HG02759 (cell line): ENCODE results near the gene RIPK4.
"Not testable (repeated sequence)": the region's sequence is repeated elsewhere in the genome, so short reads cannot be mapped to it uniquely, and the experiment has no call there.

ENCODE experiments used
- ATAC-seq: cut with Tn5 transposase; IDR thresholded peaks from one replicate; pipeline ENCODE4 v1.9.1; 2021; ENCODE audit warnings: mild to moderate bottlenecking, moderate library complexity; ENCODE audit not compliant: unreplicated experiment

The RIPK4 gene

GRCh38 chr21:41740604-41741252, 26.1 kb downstream of the RIPK4 start:
- no peak for ATAC-seq

GRCh38 chr21:41739936-41740335, 26.9 kb downstream of the RIPK4 start:
- no peak for ATAC-seq

DNA sequence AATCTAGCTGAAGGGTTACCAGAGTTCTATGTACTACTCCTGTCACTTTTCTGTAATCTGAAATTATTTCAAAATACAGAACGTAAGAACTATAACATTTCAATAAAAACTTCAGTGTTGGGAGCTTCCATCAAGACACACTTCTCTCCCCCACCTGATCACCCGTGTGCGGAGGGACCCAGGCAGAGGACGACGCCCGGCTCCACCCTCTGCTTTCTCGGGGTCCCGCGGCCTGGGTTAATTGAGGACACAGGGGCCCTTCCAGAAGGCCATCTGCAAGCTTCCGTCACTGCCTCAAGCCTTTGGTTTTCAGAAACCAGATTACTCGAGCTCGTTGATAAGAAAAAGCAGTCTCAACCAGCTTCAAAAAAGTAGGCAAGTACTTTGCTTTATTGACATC, 27.8 kb downstream of the RIPK4 start:
- no peak for ATAC-seq

GRCh38 chr21:41737651-41738324, 29.1 kb downstream of the RIPK4 start:
- ATAC-seq, result no peak

DNA sequence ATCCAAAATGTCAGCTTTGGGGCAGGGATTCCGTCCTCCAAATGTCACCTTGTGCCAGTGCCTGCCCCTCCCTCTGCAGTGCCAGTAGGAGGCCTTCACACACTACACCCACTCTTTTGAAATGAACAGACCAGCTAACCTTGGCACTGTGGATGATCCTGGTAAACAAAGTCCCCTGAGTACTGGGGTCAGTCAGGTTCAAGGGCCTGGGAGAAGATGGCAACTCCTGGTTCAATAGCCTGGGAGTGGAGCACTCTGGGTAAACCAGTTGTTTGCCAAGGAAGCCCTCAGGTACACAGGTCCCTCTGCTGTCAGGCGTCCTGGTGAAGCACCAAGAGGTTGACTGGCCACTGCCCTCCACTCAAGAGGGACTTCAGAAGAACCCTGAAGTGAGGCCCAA, 30.4 kb downstream of the RIPK4 start:
- no peak for ATAC-seq

DNA sequence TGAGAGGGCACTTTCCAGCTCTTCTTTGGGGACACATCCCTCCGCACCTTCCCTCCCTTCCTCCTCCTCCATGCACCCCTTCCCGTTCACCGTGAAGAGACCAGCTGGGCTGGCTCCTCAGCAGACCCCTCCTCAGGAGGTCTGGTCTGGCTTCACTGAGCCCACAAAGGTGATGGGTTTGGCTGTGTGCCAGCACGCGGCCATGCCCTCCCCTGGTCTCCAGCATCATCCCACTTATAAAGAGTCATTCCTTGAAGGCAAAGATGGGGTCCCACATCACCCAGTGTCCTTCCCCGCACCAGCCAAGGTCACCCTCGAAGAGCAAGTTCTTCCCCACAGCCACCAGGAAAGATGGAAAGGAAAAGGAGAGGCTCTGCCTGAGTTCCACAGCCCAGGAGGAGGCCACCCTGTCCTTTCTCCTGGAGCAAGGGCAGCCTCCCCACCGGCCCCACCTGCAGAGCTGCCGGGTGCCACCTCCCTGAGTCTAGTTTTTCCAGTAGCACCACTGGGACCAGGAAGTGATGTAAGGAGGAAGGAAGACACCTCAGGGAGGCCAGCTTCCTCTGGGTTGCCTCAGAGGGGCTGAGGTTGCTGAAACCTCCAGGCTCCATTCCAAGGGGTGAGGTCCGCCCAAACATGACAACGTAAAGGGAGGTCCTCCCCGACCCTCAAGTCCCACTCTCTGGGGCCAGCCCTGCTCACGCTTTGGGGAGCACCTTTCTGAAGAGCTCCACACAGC, 32.7 kb downstream of the RIPK4 start:
- ATAC-seq, result no peak

GRCh38 chr21:41731081-41731480, 35.8 kb downstream of the RIPK4 start:
- no peak for ATAC-seq

DNA sequence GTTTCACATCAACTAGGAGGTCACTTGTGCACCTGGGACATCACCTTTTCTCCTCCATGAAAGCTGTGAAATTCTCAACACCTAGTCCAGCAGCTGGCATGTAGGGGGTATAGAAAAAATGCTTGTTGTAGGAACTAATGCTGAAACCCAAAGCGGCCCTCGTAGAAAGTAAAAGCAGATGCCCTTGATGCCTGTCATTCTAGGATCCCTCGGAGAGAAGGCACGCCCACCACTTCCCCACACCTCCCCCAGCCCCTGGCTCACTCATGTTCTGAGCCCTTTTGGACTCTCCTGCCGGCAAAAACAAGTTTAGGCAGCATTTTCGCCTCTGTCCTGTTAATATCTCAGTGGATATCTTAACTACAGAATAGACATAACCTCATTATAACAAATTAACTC, 36.5 kb downstream of the RIPK4 start:
- no peak for ATAC-seq

DNA sequence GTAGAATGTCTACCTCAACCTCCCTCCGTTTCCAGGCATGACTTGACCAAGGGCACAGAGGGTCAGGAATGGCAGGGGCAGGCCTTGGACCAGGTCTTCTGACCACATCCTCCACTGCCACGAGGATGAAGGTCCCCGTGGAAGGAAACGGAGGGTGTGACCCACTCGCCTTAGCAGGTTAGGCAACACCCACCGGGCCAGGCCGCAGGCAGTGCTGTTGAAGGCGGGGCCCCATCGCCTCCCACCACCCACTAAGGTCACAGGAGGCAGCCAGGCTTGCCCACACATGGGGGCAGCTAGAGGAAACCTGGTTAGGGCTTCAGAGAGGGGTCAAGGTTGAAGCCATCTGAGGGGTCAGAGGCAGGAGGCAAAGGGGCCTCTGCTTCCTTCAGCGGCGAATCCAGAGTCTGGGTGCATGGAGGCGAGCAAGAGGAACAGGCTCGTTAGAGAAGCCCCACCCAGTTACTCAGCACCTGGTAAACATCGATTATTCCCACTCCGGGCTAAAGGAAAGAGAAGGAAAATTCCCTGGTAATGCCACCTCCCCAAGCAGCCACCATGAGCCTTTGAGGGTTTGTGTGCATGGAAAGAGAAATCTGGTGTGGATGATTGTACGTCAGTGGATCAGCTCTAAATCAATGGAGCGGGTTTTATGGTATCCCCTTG, 37.0 kb downstream of the RIPK4 start:
- ATAC-seq, result no peak

- ATAC-seq, result no peak
Measured at GRCh38 chr21:41727784-41728763, 38.8 kb downstream of the RIPK4 start.

DNA sequence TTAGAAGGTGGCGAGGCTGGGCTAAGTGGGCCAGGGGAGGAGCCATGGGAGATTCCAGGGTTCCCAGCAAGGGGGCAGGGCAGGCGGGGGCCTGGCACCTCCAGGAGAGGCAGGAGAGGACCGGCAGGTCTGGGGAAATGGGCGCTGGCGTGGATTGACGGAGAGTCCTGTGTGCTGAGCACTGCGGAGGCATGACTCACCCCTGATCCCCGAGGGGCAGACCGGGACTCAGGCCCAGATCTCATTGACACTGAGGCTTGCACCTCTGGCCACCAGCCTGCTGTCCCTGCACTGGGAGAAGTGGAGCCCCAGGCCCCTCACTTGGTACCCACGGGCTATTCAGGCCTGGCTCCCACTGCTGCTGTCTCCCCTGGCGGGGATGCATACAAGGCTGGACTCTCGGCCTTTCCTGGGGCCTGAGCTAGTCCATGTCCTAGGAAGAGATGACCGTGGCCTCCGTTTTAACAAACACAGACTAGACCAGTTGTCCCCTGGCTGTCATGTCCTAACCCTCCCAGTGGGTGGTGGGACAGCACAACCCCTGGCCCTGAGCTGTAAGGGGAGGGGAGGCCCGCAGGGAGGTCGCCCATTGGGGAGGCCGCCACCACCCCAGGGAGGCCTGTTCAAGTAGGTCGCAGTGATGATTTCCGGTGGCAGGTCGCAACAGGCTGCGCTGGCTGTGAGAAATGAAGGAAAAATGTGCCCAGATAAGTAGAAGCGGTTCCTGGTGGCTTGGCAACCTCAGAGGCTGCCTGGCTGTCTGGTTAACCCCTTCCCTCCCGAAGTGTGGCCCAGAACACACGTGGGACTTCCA, 39.7 kb downstream of the RIPK4 start:
- no peak for ATAC-seq

GRCh38 chr21:41726630-41726969, 40.3 kb downstream of the RIPK4 start:
- ATAC-seq, result no peak

GRCh38 chr21:41726058-41726558, 40.7 kb downstream of the RIPK4 start:
- no peak for ATAC-seq

- ATAC-seq, result no peak
Measured at GRCh38 chr21:41725421-41726031, 41.3 kb downstream of the RIPK4 start.

DNA sequence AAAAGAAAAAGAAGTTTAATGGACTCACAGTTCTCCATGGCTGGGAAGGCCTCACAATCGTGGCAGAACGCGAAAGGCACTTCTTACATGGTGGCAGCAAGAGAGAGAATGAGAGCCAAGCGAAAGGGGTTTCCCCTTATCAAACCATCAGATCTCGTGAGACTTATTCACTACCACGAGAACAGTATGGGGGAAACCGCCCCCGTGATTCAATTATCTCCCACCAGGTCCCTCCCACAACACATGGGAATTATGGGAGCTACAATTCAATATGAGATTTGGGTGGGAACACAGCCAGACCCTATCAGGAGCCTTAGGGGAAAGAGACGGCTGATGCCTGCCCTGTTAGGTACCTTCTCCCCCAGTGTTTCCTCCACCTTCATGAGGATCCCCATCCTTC, 43.0 kb downstream of the RIPK4 start:
- not testable (repeated sequence) for ATAC-seq

GRCh38 chr21:41722052-41723018, 44.5 kb downstream of the RIPK4 start:
- ATAC-seq, result no peak

DNA sequence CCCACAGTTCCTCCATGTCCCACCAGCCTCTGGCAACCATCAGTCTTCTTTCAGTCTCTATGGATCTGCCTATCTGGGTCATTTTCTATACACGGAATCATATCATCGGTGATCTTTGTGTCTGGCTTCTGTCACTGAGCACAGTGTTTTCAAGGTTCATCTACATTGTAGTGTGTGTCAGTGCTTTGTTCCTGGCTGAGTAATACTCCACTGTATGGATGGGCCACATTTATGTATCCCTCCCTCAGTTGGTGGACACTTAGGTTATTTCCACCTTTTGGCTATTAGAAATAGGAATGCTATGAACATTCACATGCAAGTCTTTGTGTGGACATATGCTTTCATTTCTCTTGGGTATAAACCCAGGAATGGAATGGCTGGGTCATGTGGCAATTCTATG, 46.6 kb downstream of the RIPK4 start:
- no peak for ATAC-seq

- no peak for ATAC-seq
Measured at GRCh38 chr21:41719691-41720090, 47.2 kb downstream of the RIPK4 start.
